Body of pancreas (tissue), 4 donors: ENCODE measurements around the gene AMBRA1. TPM values are rescaled to one million over a fixed set of nuclear protein-coding genes. Genes with fewer than 3 reads are reported as not detected.

Source experiments
- ATAC-seq: fragments of 150-250 bp; one replicate; pipeline ENCODE4 v1.9.1; 2016
- DNase-seq, 4 donors: peaks; one replicate each; pipeline ENCODE4 v3.0.0-alpha.2; 2019
- H3K27ac ChIP-seq, 4 donors: fragments of 200-600 bp; sonication (generic); 1 replicate in 3 of 4; 2 replicates in 1 of 4; pipeline versions ENCODE4 v1.5.1 to v1.6.1; 2016 to 2019; ENCODE audit warnings: mild to moderate bottlenecking in 1 of 4, mixed read lengths in 1 of 4, moderate library complexity in 1 of 4
- H3K27me3 ChIP-seq, 2 donors: fragments of 200-600 bp; sonication (generic); one replicate each; pipeline ENCODE4 v1.6.0; 2016; ENCODE audit warnings: mild to moderate bottlenecking in 1 of 2
- H3K36me3 ChIP-seq, 2 donors: fragments of 200-600 bp; sonication (generic); replicated peaks in 1 of 2; 2 replicates each; pipeline ENCODE4 v1.5.1; 2016; ENCODE audit warnings: low read depth in 2 of 2; ENCODE audit not compliant: insufficient read depth in 1 of 2
- H3K4me1 ChIP-seq: fragments of 200-600 bp; sonication (generic); one replicate; pipeline ENCODE4 v1.6.0; 2016
- H3K4me3 ChIP-seq, 2 donors: fragments of 200-600 bp; sonication (generic); 1 replicate in 1 of 2; 2 replicates in 1 of 2; pipeline ENCODE4 v1.5.1; 2016 to 2019
- H3K9me3 ChIP-seq, 3 donors: fragments of 200-600 bp; sonication (generic); 1 replicate in 2 of 3; 2 replicates in 1 of 3; pipeline ENCODE4 v1.5.1; 2016
- POLR2A ChIP-seq, 3 donors: fragments of 450-650 bp; IDR thresholded peaks; one replicate each; pipeline ENCODE4 v1.6.1; 2016; ENCODE audit warnings: antibody characterized with exemption in 3 of 3, mild to moderate bottlenecking in 2 of 3
- WGBS, 2 donors: methylation state at CpG; one replicate each; pipeline ENCODE4 v1.1.5; 2017; 5-methylcytosine and 5-hydroxymethylcytosine counted together
- intact Hi-C: fragments of 100-400 bp; cut with DNase I; formaldehyde crosslinking; loops from one replicate; pipeline ENCODE4 v1.15.1; 2023
- total RNA-seq, 2 donors: library from RNA; depleted of rRNA; stranded (reverse); fragments of >200 nt; gene quantifications; one replicate each; pipeline ENCODE4 v1.1.0, GENCODE V29; 2016
- TF ChIP-seq, protein P1 (sequence below), 7 experiments: fragments of 450-650 bp in 4 of 7; fragments of 200-600 bp in 3 of 7; sonication (generic) in 3 of 7; IDR thresholded peaks; one replicate each; pipeline ENCODE4 v1.5.1; 2016 to 2019; ENCODE audit warnings: antibody characterized with exemption in 7 of 7

AMBRA1 gene
- total RNA-seq, 2 donors from 2014 or later = 17.6 to 43.2 TPM

DNA sequence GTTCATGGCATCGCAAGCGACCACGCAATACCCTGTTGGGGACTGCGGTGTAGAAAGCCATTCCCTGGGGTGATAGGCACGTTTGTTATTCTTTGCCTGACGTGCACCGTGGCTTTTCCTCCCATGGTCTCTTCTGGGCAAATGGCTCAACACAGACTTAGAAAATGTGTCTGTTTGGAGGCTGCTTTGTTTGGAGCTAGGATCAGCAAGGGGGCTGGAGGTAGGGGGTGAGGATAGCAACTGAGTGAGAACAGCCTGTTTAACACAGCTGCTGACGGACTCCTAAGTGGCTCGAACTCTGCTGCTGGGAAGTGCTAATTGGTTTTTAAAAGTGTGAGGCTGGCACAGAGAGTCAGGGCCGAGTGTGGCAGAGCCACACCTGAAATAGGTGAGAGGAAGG lies 186.2 kb downstream of the AMBRA1 start:
- intact Hi-C loops = no loop called here
- ATAC-seq (no peak), DNase-seq (no peak)
- Histone ChIP-seq H3K4me1 (no peaks in the 10 kb centered on the region), H3K27ac (no peak overlapping the region), H3K4me3 (no peak overlapping the region), H3K9me3 (no peaks in the 10 kb centered on the region), H3K27me3 (no peaks in the 10 kb centered on the region), H3K36me3 (peaks cover 0 to 21% of the 10 kb centered on the region in 2 donors)
- TF ChIP-seq, protein P1, sequence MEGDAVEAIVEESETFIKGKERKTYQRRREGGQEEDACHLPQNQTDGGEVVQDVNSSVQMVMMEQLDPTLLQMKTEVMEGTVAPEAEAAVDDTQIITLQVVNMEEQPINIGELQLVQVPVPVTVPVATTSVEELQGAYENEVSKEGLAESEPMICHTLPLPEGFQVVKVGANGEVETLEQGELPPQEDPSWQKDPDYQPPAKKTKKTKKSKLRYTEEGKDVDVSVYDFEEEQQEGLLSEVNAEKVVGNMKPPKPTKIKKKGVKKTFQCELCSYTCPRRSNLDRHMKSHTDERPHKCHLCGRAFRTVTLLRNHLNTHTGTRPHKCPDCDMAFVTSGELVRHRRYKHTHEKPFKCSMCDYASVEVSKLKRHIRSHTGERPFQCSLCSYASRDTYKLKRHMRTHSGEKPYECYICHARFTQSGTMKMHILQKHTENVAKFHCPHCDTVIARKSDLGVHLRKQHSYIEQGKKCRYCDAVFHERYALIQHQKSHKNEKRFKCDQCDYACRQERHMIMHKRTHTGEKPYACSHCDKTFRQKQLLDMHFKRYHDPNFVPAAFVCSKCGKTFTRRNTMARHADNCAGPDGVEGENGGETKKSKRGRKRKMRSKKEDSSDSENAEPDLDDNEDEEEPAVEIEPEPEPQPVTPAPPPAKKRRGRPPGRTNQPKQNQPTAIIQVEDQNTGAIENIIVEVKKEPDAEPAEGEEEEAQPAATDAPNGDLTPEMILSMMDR (IDR thresholded peaks at IDR 0.05) = no peak
- no peak for TF ChIP-seq POLR2A (IDR thresholded peaks at IDR 0.05)
- WGBS, 2 donors = 85 to 87% methylated on average over 10 of the region's 10 CpGs

DNA sequence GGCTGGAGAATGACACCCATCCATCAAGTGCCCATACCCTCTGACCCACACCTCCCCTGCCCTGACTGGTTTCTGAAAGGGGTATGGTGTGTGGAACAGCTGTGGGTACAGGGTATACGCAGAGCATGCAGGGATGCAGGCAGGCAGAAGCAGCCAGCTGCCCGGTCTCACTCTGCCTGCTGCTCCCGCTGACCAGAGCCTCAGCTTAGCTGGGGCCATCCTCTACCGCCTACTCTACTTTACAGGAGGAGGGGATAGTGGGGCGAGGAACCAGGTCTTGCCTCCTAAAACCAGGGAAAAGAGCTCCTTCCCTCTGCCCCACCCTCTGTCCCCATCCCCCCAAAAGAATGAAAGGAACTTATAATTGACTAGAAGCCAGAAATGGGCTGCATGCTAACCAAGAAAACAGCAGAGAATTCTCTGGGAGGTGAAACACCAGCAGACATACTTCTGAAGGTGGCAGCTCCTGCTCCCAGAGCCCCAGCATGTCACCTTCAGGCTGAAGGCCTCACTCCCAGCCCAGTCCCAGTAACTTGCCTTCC lies 189.3 kb downstream of the AMBRA1 start:
- Histone ChIP-seq H3K36me3 (peaks cover 0 to 21% of the 10 kb centered on the region in 2 donors), H3K27me3 (no peaks in the 10 kb centered on the region), H3K4me1 (no peaks in the 10 kb centered on the region), H3K4me3 (no peak overlapping the region), H3K9me3 (no peaks in the 10 kb centered on the region), H3K27ac (no peak overlapping the region)
- intact Hi-C loops = no loop called here
- ATAC-seq (no peak), DNase-seq (no peak)
- WGBS, 2 donors = 93 to 95% methylated on average over 5 of the region's 5 CpGs
- no peak for TF ChIP-seq POLR2A (IDR thresholded peaks at IDR 0.05)
- TF ChIP-seq, protein P1 (IDR thresholded peaks at IDR 0.05) = no peak

DNA sequence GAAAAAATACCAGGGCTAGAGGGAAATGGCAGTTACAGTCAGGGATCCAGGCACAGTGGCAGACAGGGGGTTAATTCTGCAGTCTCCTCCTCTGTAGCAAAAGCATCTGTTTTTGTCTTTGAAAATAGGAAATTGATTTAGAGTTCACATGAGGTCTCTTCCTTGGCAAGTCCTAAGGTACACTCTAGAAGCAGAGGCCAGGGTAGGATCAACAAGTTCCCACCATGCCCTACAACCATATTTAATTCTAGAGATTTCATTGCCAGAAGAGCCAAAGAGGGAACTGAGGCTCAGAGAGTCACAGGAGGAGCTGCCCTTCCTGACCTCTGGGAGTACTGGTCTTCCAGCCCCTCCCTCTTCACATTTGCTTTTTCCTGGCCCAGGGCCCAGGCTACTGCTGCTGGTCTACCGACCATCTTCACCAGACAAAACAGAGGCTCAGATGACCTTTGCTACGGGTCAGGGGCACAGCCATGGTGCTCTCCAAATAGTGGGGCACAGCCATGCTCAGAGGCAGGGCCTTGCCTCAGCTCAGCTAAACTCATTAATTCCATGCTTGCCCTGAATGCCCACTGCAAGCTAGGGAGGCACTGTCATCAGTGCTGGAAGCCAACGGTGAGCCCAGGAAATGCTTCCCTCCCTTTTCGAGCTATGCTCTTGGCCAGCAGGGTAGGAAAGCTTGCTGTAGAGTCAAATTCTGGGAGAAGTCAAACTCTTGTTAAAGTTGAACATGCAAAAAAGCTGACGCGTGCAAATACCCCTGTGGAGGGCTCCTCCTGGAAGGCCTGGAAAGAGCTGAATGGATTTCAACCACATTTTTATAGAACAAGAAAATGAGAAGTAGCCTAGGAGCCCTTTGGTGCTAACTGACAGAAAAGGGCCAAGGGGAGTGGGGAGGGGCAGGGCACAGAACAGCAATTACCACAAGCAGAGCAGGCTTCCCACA lies 190.6 kb downstream of the AMBRA1 start:
- H3K9me3 ChIP-seq = no peaks in the 10 kb centered on the region
- ATAC-seq = no peak
- TF ChIP-seq POLR2A (IDR thresholded peaks at IDR 0.05) = no peak
- TF ChIP-seq, protein P1 (IDR thresholded peaks at IDR 0.05) = no peak
- no peak for DNase-seq
- intact Hi-C loops = no loop called here
- H3K27me3 ChIP-seq = no peaks in the 10 kb centered on the region
- H3K4me3 ChIP-seq = no peak overlapping the region
- H3K27ac ChIP-seq = no peak overlapping the region
- H3K4me1 ChIP-seq = no peaks in the 10 kb centered on the region
- peaks cover 0 to 10% of the 10 kb centered on the region in 2 donors for H3K36me3 ChIP-seq
- WGBS, 2 donors = 82 to 93% methylated on average over 4 to 6 of the region's 6 CpGs

DNA sequence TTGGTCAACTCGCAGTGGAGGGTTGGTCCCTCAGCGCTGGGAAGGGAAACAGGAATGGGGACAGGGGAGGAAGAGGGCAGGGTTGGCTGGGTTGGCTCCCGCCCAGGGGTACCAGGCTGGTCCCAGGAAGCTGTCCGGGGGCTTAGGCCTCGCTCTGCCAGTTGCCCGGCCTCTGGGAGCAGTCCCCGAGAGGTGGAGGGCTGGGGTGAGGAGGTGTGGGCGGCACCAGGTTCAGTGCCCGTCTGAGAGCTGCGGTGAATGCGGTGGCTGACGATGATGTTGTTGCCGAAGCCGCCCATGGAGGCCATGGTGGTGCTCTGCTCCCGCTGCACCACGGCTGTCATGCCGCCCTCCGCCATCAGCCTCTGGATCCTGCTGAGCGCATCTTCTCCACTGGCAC lies 196.3 kb downstream of the AMBRA1 start:
- no peak overlapping the region for H3K4me3 ChIP-seq
- TF ChIP-seq, protein P1 (IDR thresholded peaks at IDR 0.05) = no peak
- TF ChIP-seq POLR2A (IDR thresholded peaks at IDR 0.05) = no peak
- intact Hi-C loops = no loop called here
- peaks cover 6% of the 10 kb centered on the region for H3K4me1 ChIP-seq
- peaks cover 0 to 9% of the 10 kb centered on the region in 2 donors for H3K36me3 ChIP-seq
- 95 to 99% methylated on average over 10 to 19 of the region's 19 CpGs for WGBS, 2 donors
- no peaks in the 10 kb centered on the region for H3K27me3 ChIP-seq
- H3K9me3 ChIP-seq = no peaks in the 10 kb centered on the region
- DNase-seq (no peak), ATAC-seq (no peak)
- H3K27ac ChIP-seq = no peak overlapping the region
